Mammary epithelial cell (primary cell): ENCODE results near the gene SPA17.

Source experiments
- EZH2 ChIP-seq: IDR thresholded peaks from 2 replicates; pipeline ENCODE4 v1.6.1; 2012; ENCODE audit warnings: low read length, inconsistent platforms, borderline replicate concordance
- TF ChIP-seq, protein P1 (sequence below), 2 donors: IDR thresholded peaks in 1 of 2; conservative IDR thresholded peaks in 1 of 2; 2 replicates each; pipeline ENCODE4 v1.5.1; 2011 to 2012; ENCODE audit warnings: inconsistent platforms in 2 of 2, low read length in 2 of 2, mild to moderate bottlenecking in 2 of 2, control low read depth in 1 of 2, low read depth in 1 of 2; ENCODE audit not compliant: insufficient read depth in 1 of 2; ENCODE audit errors: extremely low read depth in 1 of 2

DNA sequence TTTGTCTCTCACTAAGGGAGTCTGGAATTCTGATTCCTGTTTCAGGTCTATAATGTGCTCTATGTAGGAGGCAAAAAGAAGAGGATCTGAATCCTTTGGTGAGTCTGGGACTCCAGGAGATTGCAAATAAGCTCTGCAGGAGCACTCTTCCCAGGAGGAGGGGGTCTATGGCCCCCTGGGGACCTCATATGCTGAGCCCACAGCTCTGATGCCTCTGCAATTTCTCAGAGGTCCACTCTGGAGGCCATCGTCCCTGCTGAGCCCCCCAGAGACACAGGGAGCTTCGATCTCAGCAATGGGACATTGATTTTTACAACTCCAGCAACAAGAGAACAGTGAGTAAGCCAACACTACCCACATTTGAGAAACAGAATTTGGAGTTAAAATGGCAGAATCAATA is 45.8 kb downstream of the SPA17 start:
- TF ChIP-seq, protein P1, sequence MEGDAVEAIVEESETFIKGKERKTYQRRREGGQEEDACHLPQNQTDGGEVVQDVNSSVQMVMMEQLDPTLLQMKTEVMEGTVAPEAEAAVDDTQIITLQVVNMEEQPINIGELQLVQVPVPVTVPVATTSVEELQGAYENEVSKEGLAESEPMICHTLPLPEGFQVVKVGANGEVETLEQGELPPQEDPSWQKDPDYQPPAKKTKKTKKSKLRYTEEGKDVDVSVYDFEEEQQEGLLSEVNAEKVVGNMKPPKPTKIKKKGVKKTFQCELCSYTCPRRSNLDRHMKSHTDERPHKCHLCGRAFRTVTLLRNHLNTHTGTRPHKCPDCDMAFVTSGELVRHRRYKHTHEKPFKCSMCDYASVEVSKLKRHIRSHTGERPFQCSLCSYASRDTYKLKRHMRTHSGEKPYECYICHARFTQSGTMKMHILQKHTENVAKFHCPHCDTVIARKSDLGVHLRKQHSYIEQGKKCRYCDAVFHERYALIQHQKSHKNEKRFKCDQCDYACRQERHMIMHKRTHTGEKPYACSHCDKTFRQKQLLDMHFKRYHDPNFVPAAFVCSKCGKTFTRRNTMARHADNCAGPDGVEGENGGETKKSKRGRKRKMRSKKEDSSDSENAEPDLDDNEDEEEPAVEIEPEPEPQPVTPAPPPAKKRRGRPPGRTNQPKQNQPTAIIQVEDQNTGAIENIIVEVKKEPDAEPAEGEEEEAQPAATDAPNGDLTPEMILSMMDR (conservative IDR thresholded peaks at IDR 0.05 in 1 of 2, IDR thresholded peaks at IDR 0.05 in 1 of 2; ENCODE audit: extremely low read depth in 1 of 2, insufficient read depth in 1 of 2, low read depth in 1 of 2, low read length in 2 of 2): no peak
- TF ChIP-seq EZH2: no peak
